ENCODE results near the gene STEAP4.

- no peak for TF ChIP-seq POLR2A (IDR thresholded peaks at IDR 0.05; ENCODE audit: low read length)
- TF ChIP-seq GATA1 (IDR thresholded peaks at IDR 0.05; ENCODE audit: low read depth, low read length) = no peak
Observed at GRCh38 chr7:88301924-88302323, 4.8 kb downstream of the STEAP4 start.
